GM12874 (cell line): ENCODE data around the gene ZNF83.

Experiments
- CTCF ChIP-seq: IDR thresholded peaks from 2 replicates; pipeline ENCODE4 v1.5.1; 2011; ENCODE audit warnings: low read depth, mild to moderate bottlenecking, control low read depth, low read length, moderate library complexity; ENCODE audit not compliant: insufficient read depth

Gene ZNF83

DNA sequence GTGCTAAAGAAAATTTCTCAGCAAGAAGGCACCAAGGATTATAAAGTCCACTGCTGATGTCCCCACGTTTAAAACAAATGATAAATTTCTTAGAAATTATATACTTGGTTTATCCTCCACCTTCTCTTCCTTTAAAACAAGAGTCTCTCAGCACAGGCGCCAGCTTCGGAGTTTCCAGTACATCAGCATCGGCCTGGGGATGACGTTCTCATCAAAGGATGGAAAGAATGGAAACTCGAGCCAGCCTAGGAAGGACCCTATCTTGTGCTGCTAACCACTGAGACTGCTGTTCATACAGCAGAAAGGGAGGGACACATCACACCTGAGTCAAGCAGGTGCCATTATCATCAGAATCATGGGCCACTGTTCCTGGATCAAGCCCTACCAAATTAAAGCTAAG is 29.8 kb upstream of the ZNF83 start:
- TF ChIP-seq CTCF, result no peak

DNA sequence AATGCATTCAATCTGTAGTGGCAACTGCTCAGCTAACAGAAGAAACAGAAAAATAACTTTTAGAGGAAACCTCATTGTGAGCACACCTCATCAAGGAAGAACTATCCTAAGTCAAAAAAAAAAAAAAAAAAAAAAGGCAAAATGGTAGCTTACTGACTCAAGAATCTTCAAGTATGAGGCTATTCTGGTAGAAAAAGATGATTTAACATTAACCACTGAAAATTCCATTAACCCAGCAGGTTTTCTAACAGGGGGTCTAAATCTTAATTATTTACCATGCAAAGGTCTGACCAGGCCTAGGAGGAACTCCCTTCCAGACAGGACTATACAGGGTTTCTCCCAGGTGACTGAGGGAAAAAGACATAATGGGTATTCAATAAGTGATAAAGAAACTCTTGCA is 28.4 kb upstream of the ZNF83 start:
- no peak for TF ChIP-seq CTCF

GRCh38 chr19:52665529-52665928 is 27.4 kb upstream of the ZNF83 start:
- no peak for TF ChIP-seq CTCF

DNA sequence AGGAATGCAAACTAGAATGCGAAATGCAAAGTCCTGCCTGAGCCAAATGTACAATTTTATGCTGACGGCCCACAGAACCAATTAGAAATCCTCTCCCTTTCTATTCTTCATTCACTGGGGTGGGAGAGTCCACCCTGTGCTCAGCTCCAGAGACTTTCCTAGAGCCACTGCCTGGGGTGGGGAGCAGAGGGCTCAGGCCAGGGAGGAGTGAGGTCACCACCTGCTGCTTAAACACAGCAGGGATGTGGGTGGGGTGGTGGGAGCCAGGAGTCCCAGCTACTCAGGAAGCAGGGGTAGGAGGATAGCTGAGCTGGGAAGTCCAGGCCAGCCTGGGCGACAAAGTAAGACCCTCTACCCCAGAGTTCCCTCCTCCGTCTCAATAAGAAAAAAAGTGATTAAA is 26.9 kb upstream of the ZNF83 start:
- no peak for TF ChIP-seq CTCF

DNA sequence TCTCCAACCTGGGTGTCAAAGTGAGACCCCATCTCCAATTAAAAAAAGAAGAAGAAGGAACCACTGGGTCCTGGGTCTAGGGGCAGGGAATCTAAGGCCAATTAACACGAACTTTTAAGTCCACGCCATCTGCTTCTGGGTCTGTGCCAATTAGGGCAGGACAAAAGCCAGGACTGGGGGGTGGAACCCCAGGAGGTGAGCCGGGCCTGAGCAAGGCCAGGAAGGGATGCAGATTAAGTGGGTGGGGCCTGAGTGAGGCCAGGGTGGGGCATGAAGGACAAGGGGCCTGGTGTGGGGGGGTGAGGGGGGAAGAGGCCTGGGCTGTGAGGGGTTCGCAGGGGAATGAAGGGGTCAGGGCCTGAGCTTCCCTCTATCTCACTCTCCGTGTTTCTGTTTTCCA is 26.3 kb upstream of the ZNF83 start:
- no peak for TF ChIP-seq CTCF

GRCh38 chr19:52662631-52663030 is 24.5 kb upstream of the ZNF83 start:
- TF ChIP-seq CTCF, result no peak

DNA sequence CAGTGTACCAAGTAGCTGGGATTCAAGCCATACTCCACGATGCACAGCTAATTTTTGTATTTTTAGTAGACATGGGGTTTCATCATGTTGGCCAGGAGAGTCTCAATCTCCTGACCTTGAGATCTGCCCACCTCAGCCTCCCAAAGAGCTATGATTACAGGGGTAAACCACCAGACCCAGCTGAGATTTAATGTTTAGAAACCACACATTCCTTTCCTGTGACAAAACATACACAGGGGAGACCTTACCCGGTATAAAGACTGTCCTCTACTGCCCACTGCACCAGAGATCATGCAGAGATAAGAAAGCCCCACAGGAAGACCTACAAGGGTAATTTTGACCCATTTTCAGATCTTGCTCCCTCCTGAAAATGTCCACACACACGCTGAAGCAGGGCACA is 22.8 kb upstream of the ZNF83 start:
- no peak for TF ChIP-seq CTCF

DNA sequence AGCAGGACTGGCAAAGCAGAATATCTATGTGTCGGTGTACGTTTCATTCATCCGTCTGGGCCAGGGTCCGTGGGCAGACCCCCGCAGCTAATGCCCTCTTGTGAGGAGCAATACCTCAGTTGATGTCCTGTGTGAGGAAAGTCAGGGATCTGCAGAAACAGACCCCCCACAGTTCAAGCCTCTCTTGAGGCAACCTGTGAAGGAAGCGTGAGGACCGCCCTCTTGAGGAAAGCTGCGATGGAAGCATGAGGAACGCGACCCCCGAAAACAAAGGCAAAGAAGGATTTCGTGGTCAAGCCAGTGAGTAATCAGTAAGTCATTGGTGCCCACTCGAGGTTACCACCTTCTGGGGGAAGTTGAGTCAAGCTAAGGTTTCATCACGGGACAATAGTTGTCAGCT is 20.9 kb upstream of the ZNF83 start:
- no peak for TF ChIP-seq CTCF
